Measurements from ENCODE around the gene SPR. TPM values are rescaled to one million over a fixed set of nuclear protein-coding genes. Genes with fewer than 3 reads are reported as not detected.

SPR gene
- polyA plus RNA-seq (ENCODE audit: insufficient read length in 3 of 3): 10 to 100 TPM; 10.4 to 14.5 (median 13.6) TPM

GRCh38 chr2:72887032-72887739 is at the start of gene SPR:
TSS of gene SPR (plus strand) at chr2:72887408. CDS start at chr2:72887433, 25 bp downstream.
- no peak for DNase-seq (ENCODE audit: low read depth in 3 of 3, low spot score in 2 of 3)

- DNase-seq (ENCODE audit: low read depth in 3 of 3, low spot score in 2 of 3): no peak
Measured at GRCh38 chr2:72840066-72840465, 47.1 kb upstream of the SPR start.

GRCh38 chr2:72841462-72842125 is 45.6 kb upstream of the SPR start:
- DNase-seq (ENCODE audit: low read depth in 3 of 3, low spot score in 2 of 3): no peak

GRCh38 chr2:72843301-72843700 is 43.9 kb upstream of the SPR start:
- no peak for DNase-seq (ENCODE audit: low read depth in 3 of 3, low spot score in 2 of 3)

GRCh38 chr2:72846171-72847095 is 40.8 kb upstream of the SPR start:
- DNase-seq (ENCODE audit: low read depth in 3 of 3, low spot score in 2 of 3): no peak

- DNase-seq (ENCODE audit: low read depth in 3 of 3, low spot score in 2 of 3): no peak
Measured at GRCh38 chr2:72847534-72848315, 39.5 kb upstream of the SPR start.

GRCh38 chr2:72848436-72849137 is 38.6 kb upstream of the SPR start:
- no peak for DNase-seq (ENCODE audit: low read depth in 3 of 3, low spot score in 2 of 3)

GRCh38 chr2:72849138-72849462 is 38.1 kb upstream of the SPR start:
- DNase-seq (ENCODE audit: low read depth in 3 of 3, low spot score in 2 of 3): no peak

GRCh38 chr2:72851333-72851732 is 35.9 kb upstream of the SPR start:
- no peak for DNase-seq (ENCODE audit: low read depth in 3 of 3, low spot score in 2 of 3)

GRCh38 chr2:72859831-72860262 is 27.4 kb upstream of the SPR start:
- DNase-seq (ENCODE audit: low read depth in 3 of 3, low spot score in 2 of 3): peak in 2 of 3 donors; percentile 38 to 52

GRCh38 chr2:72862239-72862988 is 24.8 kb upstream of the SPR start:
- peak; percentile 76 to 86 (median 84) for DNase-seq (ENCODE audit: low read depth in 3 of 3, low spot score in 2 of 3)

- no peak for DNase-seq (ENCODE audit: low read depth in 3 of 3, low spot score in 2 of 3)
Measured at GRCh38 chr2:72863046-72863445, 24.2 kb upstream of the SPR start.

GRCh38 chr2:72864500-72864899 is 22.7 kb upstream of the SPR start:
- no peak for DNase-seq (ENCODE audit: low read depth in 3 of 3, low spot score in 2 of 3)

GRCh38 chr2:72871060-72871459 is 16.1 kb upstream of the SPR start:
- no peak for DNase-seq (ENCODE audit: low read depth in 3 of 3, low spot score in 2 of 3)

- DNase-seq (ENCODE audit: low read depth in 3 of 3, low spot score in 2 of 3): no peak
Measured at GRCh38 chr2:72871880-72872279, 15.3 kb upstream of the SPR start.

- DNase-seq (ENCODE audit: low read depth in 3 of 3, low spot score in 2 of 3): peak in 2 of 3 donors; percentile 51 to 58
Measured at GRCh38 chr2:72883356-72883962, 3.7 kb upstream of the SPR start.

- DNase-seq (ENCODE audit: low read depth in 3 of 3, low spot score in 2 of 3): no peak
Measured at GRCh38 chr2:72886505-72887031, 640 bp upstream of the SPR start.

GRCh38 chr2:72887740-72888437 is 681 bp downstream of the SPR start:
- DNase-seq (ENCODE audit: low read depth in 3 of 3, low spot score in 2 of 3): peak; percentile 68 to 81 (median 70)
